ENCODE results near the gene PCDHA1. TPM values are rescaled to one million over a fixed set of nuclear protein-coding genes. Genes with fewer than 3 reads are reported as not detected.
"Not testable (repeated sequence)": the region's sequence is repeated elsewhere in the genome, so short reads cannot be mapped to it uniquely, and the experiment has no call there.

The PCDHA1 gene
- total RNA-seq, 6 donors from 2014 or later = 0.13 TPM; not detected in 5

DNA sequence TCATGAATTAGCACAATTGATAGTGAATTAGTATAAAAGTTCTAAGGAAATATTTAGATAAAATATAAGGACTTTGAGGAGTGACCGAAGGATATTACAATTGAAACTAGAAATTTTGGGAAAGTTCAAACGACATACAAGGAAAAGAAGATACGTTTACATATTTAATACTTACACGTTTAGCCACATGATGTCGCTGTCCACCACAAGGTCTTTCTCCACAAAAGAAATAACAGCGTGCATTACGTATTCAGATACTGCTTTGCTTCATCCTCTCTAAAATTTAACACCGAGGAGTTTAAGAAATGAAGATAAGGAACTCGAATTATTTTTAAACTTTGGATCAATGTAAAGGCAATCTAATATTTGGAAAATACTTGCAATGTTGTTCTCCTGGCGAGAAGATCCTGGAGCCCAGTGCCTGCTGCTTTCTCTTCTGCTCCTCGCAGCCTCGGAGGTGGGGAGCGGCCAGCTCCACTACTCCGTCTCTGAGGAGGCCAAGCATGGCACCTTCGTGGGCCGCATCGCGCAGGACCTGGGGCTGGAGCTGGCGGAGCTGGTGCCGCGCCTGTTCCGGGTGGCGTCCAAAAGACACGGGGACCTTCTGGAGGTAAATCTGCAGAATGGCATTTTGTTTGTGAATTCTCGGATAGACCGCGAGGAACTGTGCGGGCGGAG lies 15.0 kb downstream of the PCDHA1 start, which contains the start of gene PCDHA3:
PCDHA3 (plus strand) TSS at position 242 of the 678 bp plus-strand sequence.
- WGBS, 2 donors = 13 to 14% methylated on average over 21 to 29 of the region's 29 CpGs
- ATAC-seq (ENCODE audit: low FRiP score in 2 of 2) = no peak
- Histone ChIP-seq H3K4me3 (peak within 1 kb of the TSS in 3 of 4 donors; percentile 36 to 43 (median 38)), H3K36me3 (no peaks in the 10 kb centered on the region), H3K9me3 (peaks cover 5 to 42% (median 40%) of the 10 kb centered on the region in 4 donors), H3K27me3 (no peaks in the 10 kb centered on the region), H3K4me1 (no peaks in the 10 kb centered on the region), H3K27ac (no peak within 1 kb of the TSS)
- TF ChIP-seq POLR2AphosphoS5 (IDR thresholded peaks at IDR 0.05) = no peak
- no peak for TF ChIP-seq EP300 (IDR thresholded peaks at IDR 0.05)
- TF ChIP-seq, protein P1, sequence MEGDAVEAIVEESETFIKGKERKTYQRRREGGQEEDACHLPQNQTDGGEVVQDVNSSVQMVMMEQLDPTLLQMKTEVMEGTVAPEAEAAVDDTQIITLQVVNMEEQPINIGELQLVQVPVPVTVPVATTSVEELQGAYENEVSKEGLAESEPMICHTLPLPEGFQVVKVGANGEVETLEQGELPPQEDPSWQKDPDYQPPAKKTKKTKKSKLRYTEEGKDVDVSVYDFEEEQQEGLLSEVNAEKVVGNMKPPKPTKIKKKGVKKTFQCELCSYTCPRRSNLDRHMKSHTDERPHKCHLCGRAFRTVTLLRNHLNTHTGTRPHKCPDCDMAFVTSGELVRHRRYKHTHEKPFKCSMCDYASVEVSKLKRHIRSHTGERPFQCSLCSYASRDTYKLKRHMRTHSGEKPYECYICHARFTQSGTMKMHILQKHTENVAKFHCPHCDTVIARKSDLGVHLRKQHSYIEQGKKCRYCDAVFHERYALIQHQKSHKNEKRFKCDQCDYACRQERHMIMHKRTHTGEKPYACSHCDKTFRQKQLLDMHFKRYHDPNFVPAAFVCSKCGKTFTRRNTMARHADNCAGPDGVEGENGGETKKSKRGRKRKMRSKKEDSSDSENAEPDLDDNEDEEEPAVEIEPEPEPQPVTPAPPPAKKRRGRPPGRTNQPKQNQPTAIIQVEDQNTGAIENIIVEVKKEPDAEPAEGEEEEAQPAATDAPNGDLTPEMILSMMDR (IDR thresholded peaks at IDR 0.05) = peak in 1 of 6 experiments; percentile 12
- peak in 1 of 2 donors; percentile 64 for DNase-seq

DNA sequence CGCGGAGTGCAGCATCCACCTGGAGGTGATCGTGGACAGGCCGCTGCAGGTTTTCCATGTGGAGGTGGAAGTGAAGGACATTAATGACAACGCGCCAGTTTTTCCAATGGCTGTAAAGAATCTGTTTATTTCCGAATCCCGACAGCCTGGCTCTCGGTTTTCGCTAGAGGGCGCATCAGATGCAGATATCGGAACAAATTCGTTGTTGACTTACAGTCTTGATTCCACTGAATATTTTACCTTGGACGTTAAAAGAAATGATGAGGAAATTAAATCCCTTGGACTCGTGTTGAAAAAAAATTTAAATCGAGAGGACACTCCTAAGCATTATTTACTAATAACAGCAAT lies 15.5 kb downstream of the PCDHA1 start:
- WGBS, 2 donors = 14 to 23% methylated on average over 16 of the region's 16 CpGs
- peaks cover 5 to 39% (median 36%) of the 10 kb centered on the region in 4 donors for H3K9me3 ChIP-seq

DNA sequence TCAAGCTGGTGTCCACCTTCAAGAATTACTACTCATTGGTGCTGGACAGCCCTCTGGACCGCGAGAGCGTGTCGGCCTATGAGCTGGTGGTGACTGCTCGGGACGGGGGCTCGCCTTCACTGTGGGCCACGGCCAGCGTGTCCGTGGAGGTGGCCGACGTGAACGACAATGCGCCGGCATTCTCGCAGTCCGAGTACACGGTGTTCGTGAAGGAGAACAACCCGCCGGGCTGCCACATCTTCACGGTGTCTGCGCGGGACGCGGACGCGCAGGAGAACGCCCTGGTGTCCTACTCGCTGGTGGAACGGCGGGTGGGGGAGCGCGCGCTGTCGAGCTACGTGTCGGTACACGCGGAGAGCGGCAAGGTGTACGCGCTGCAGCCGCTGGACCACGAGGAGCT lies 16.4 kb downstream of the PCDHA1 start:
- 52 to 56% methylated on average over 32 to 45 of the region's 45 CpGs for WGBS, 2 donors
- peak in 1 of 2 donors; percentile 81 for DNase-seq
- not testable (repeated sequence) for H3K27ac ChIP-seq; H3K27me3 ChIP-seq; H3K4me3 ChIP-seq; H3K36me3 ChIP-seq; H3K4me1 ChIP-seq; ATAC-seq (ENCODE audit: low FRiP score in 2 of 2)
- H3K9me3 ChIP-seq = peaks cover 5 to 39% (median 34%) of the 10 kb centered on the region in 4 donors

More for the DNA sequence above, 15.5 kb downstream of the PCDHA1 start:
- H3K36me3 ChIP-seq = no peaks in the 10 kb centered on the region
- peak overlapping the region in 3 of 4 donors; percentile 36 to 43 (median 38) for H3K4me3 ChIP-seq
- ATAC-seq (ENCODE audit: low FRiP score in 2 of 2) (no peak), DNase-seq (no peak)
- TF ChIP-seq POLR2A (IDR thresholded peaks at IDR 0.05) = no peak
- TF ChIP-seq, protein P1 (IDR thresholded peaks at IDR 0.05) = peak in 1 of 6 experiments; percentile 17
- H3K27me3 ChIP-seq = no peaks in the 10 kb centered on the region
- H3K27ac ChIP-seq = no peak overlapping the region
- H3K4me1 ChIP-seq = no peaks in the 10 kb centered on the region

DNA sequence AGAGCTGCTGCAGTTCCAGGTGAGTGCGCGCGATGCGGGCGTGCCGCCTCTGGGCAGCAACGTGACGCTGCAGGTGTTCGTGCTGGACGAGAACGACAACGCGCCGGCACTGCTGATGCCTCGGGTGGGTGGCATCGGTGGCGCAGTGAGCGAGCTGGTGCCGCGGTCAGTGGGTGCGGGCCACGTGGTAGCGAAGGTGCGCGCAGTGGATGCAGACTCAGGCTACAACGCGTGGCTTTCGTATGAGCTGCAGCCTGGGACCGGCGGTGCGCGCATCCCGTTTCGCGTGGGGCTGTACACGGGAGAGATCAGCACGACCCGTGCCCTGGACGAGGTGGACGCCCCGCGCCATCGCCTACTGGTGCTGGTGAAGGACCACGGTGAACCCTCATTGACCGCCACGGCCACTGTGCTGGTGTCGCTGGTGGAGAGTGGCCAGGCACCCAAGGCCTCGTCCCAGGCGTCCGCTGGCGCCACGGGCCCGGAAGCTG lies 16.9 kb downstream of the PCDHA1 start:
- Histone ChIP-seq H3K27me3 (no peaks in the 10 kb centered on the region), H3K4me1 (no peaks in the 10 kb centered on the region), H3K9me3 (peaks cover 5 to 41% (median 38%) of the 10 kb centered on the region in 4 donors), H3K27ac (no peak overlapping the region), H3K4me3 (no peak overlapping the region), H3K36me3 (no peaks in the 10 kb centered on the region)
- ATAC-seq (ENCODE audit: low FRiP score in 2 of 2) (no peak), DNase-seq (peak in 1 of 2 donors; percentile 81)
- WGBS, 2 donors = 61% methylated on average over 24 of the region's 53 CpGs; no CpG with 5 or more reads in 1 of the 2 donors
- TF ChIP-seq EP300 (IDR thresholded peaks at IDR 0.05) = no peak
- TF ChIP-seq POLR2AphosphoS5 (IDR thresholded peaks at IDR 0.05) = no peak
- TF ChIP-seq, protein P1 (IDR thresholded peaks at IDR 0.05) = no peak
- TF ChIP-seq POLR2A (IDR thresholded peaks at IDR 0.05) = no peak

DNA sequence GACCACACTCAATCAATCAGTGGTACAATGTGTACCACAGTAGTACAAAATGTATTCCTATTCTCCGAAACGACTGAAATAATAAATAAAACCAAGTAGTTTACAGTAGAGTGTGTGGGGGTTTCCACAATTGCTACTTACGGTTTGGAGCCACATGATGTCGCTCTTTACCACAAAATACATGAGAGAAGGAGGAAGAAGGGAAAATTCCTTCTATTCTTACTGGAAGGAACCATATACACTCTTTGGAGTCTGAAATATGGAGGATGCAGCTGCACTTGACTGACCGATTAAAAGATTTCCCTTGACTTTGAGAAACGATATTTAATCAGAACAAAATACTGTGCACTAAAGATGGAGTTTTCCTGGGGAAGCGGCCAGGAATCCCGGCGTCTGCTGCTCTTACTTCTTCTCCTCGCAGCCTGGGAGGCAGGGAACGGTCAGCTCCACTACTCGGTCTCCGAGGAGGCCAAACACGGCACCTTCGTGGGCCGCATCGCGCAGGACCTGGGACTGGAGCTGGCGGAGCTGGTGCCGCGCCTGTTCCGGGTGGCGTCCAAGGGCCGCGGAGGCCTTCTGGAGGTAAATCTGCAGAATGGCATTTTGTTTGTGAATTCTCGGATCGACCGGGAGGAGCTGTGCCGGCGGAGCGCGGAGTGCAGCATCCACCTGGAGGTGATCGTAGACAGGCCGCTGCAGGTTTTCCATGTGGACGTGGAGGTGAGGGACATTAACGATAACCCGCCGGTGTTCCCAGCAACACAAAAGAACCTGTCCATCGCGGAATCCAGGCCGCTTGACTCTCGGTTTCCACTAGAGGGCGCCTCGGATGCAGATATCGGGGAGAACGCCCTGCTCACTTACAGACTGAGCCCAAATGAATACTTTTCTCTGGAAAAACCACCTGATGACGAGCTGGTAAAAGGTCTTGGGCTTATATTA lies 21.2 kb downstream of the PCDHA1 start, which contains the start of gene PCDHA4:
PCDHA4 (plus strand) TSS at position 235 of the 942 bp plus-strand sequence.
- no peaks in the 10 kb centered on the region for H3K4me1 ChIP-seq
- peak in 2 of 4 donors; percentile 24 to 73 for TF ChIP-seq EP300 (IDR thresholded peaks at IDR 0.05)
- TF ChIP-seq POLR2AphosphoS5 (IDR thresholded peaks at IDR 0.05) = no peak
- TF ChIP-seq, protein P1 (IDR thresholded peaks at IDR 0.05) = peak in 3 of 6 experiments; percentile 21 to 35 (median 33)
- no peak for TF ChIP-seq POLR2A (IDR thresholded peaks at IDR 0.05)
- peak in 1 of 2 donors; percentile 61 for DNase-seq
- H3K4me3 ChIP-seq = peak within 1 kb of the TSS in 3 of 4 donors; percentile 39 to 45 (median 43)
- ATAC-seq (ENCODE audit: low FRiP score in 2 of 2) = peak in 1 of 2 donors; percentile 84
- H3K9me3 ChIP-seq = peaks cover 5 to 51% (median 45%) of the 10 kb centered on the region in 4 donors
- 27 to 28% methylated on average over 11 to 23 of the region's 47 CpGs for WGBS, 2 donors
- H3K36me3 ChIP-seq = no peaks in the 10 kb centered on the region
- peak within 1 kb of the TSS in 2 of 4 donors; percentile 39 to 57 for H3K27ac ChIP-seq
- no peaks in the 10 kb centered on the region for H3K27me3 ChIP-seq

DNA sequence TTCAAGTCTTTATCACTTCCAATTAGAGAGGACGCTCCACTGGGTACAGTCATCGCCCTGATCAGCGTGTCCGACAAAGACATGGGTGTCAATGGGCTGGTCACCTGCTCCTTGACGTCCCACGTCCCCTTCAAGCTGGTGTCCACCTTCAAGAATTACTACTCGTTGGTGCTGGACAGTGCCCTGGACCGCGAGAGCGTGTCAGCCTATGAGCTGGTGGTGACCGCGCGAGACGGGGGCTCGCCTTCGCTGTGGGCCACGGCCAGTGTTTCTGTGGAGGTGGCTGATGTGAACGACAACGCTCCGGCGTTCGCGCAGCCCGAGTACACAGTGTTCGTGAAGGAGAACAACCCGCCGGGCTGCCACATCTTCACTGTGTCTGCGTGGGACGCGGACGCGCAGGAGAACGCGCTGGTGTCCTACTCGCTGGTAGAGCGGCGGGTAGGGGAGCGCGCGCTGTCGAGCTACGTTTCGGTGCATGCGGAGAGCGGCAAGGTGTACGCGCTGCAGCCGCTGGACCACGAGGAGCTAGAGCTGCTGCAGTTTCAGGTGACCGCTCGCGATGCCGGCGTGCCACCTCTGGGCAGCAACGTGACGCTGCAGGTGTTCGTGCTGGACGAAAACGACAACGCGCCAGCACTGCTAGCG lies 22.4 kb downstream of the PCDHA1 start:
- ATAC-seq (ENCODE audit: low FRiP score in 2 of 2); H3K4me1 ChIP-seq: not testable (repeated sequence)
- 68% methylated on average over 52 to 62 of the region's 62 CpGs for WGBS, 2 donors

More for the DNA sequence above, 22.4 kb downstream of the PCDHA1 start:
- H3K27ac ChIP-seq, H3K4me3 ChIP-seq, H3K36me3 ChIP-seq, H3K27me3 ChIP-seq: not testable (repeated sequence)
- H3K9me3 ChIP-seq = peaks cover 0 to 38% (median 32%) of the 10 kb centered on the region in 4 donors
- peak in 1 of 2 donors; percentile 80 for DNase-seq
